Measurements from ENCODE around the gene NT5C. TPM values are rescaled to one million over a fixed set of nuclear protein-coding genes. Genes with fewer than 3 reads are reported as not detected.

Gene NT5C
- total RNA-seq, 2 experiments from 2014 or later: 107 to 259 TPM

- Histone ChIP-seq H3K27ac (ENCODE audit: low read depth, low read length, poor library complexity, severe bottlenecking) (no peak overlapping the region), H3K4me1 (ENCODE audit: insufficient read depth, low read length, poor library complexity, severe bottlenecking) (no peaks in the 10 kb centered on the region), H3K79me2 (ENCODE audit: insufficient read depth, low read depth, low read length) (no peaks in the 10 kb centered on the region), H3K36me3 (ENCODE audit: insufficient read depth, low read length) (no peaks in the 10 kb centered on the region), H4K20me1 (ENCODE audit: insufficient read depth, low read length) (no peaks in the 10 kb centered on the region), H3K4me2 (ENCODE audit: low read length) (no peak overlapping the region), H2AFZ (ENCODE audit: low read length) (no peak overlapping the region), H3K9me2 (ENCODE audit: insufficient read depth, low read length) (no peaks in the 10 kb centered on the region), H3K4me3 (ENCODE audit: low read depth, low read length, poor library complexity, severe bottlenecking) (no peak overlapping the region), H3K9me3 (ENCODE audit: low read length) (no peaks in the 10 kb centered on the region)
- CTCF ChIA-PET (ENCODE audit: unreplicated experiment): no interaction called here
- BruUV-seq (replicated peaks): no TSS peak
- no peak for DNase-seq (ENCODE audit: low spot score)
- intact Hi-C loops (cut with micrococcal nuclease; ENCODE audit: unreplicated experiment): no loop called here
- TF ChIP-seq, protein P1, sequence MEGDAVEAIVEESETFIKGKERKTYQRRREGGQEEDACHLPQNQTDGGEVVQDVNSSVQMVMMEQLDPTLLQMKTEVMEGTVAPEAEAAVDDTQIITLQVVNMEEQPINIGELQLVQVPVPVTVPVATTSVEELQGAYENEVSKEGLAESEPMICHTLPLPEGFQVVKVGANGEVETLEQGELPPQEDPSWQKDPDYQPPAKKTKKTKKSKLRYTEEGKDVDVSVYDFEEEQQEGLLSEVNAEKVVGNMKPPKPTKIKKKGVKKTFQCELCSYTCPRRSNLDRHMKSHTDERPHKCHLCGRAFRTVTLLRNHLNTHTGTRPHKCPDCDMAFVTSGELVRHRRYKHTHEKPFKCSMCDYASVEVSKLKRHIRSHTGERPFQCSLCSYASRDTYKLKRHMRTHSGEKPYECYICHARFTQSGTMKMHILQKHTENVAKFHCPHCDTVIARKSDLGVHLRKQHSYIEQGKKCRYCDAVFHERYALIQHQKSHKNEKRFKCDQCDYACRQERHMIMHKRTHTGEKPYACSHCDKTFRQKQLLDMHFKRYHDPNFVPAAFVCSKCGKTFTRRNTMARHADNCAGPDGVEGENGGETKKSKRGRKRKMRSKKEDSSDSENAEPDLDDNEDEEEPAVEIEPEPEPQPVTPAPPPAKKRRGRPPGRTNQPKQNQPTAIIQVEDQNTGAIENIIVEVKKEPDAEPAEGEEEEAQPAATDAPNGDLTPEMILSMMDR (conservative IDR thresholded peaks at IDR 0.05; ENCODE audit: low read length): no peak
- TF ChIP-seq EZH2phosphoT487 (IDR thresholded peaks at IDR 0.05; ENCODE audit: borderline replicate concordance, low read depth, low read length): no peak
- POLR2A ChIA-PET: interaction anchor here (0.6 to 1.6 kb wide), 3 partner anchors 12 to 69 kb away, joined by 3 read pairs; no protein-coding TSS in a partner anchor
These were observed 49.7 kb downstream of the NT5C start for GRCh38 chr17:75081611-75082540.

Small RNAs within 50 kb of the gene (small RNA-seq; reads per million reads assigned to genes)
- gene RF00019: not detected

Other genes with a start within 250 kb of the NT5C start
- not detected in 2 replicates for gene FADS6, start 238.1 kb downstream of the NT5C start, total RNA-seq (2014; rRNA removed; shearing (Covaris generic))
- not detected in 2 replicates for gene FADS6, start 238.1 kb downstream of the NT5C start, total RNA-seq (2022)
- gene USH1G, start 208.5 kb downstream of the NT5C start, total RNA-seq (2014; rRNA removed; shearing (Covaris generic)): not detected in 2 replicates
- gene USH1G, start 208.5 kb downstream of the NT5C start, total RNA-seq (2022): not detected in 2 replicates
- gene OTOP2, start 207.5 kb downstream of the NT5C start, total RNA-seq (2014; rRNA removed; shearing (Covaris generic)): not detected in 2 replicates
- not detected in 2 replicates for gene OTOP2, start 207.5 kb downstream of the NT5C start, total RNA-seq (2022)
- gene OTOP3, start 195.8 kb downstream of the NT5C start, total RNA-seq (2014; rRNA removed; shearing (Covaris generic)): not detected in 2 replicates
- gene OTOP3, start 195.8 kb downstream of the NT5C start, total RNA-seq (2022): not detected in 2 replicates
- gene HID1, start 159.0 kb downstream of the NT5C start, total RNA-seq (2014; rRNA removed; shearing (Covaris generic)): 0.35 and 0.85 TPM in 2 replicates
- gene HID1, start 159.0 kb downstream of the NT5C start, total RNA-seq (2022): 8.5 and 9.9 TPM in 2 replicates
- gene CDR2L, start 144.1 kb downstream of the NT5C start, total RNA-seq (2014; rRNA removed; shearing (Covaris generic)): 0.10 and 0.79 TPM in 2 replicates
- gene CDR2L, start 144.1 kb downstream of the NT5C start, total RNA-seq (2022): 0.49 and 0.74 TPM in 2 replicates
- 79.8 and 84.2 TPM in 2 replicates for gene MRPL58, start 119.1 kb downstream of the NT5C start, total RNA-seq (2014; rRNA removed; shearing (Covaris generic))
- gene MRPL58, start 119.1 kb downstream of the NT5C start, total RNA-seq (2022): 70.7 and 75.3 TPM in 2 replicates
- gene ATP5PD, start 84.8 kb downstream of the NT5C start, total RNA-seq (2014; rRNA removed; shearing (Covaris generic)): 293 and 301 TPM in 2 replicates
- 314 and 317 TPM in 2 replicates for gene ATP5PD, start 84.8 kb downstream of the NT5C start, total RNA-seq (2022)
- gene KCTD2, start 84.5 kb downstream of the NT5C start, total RNA-seq (2014; rRNA removed; shearing (Covaris generic)): 26.0 and 29.8 TPM in 2 replicates
- 21.0 and 26.3 TPM in 2 replicates for gene KCTD2, start 84.5 kb downstream of the NT5C start, total RNA-seq (2022)
- gene SLC16A5, start 43.8 kb downstream of the NT5C start, total RNA-seq (2014; rRNA removed; shearing (Covaris generic)): not detected in 2 replicates
- gene SLC16A5, start 43.8 kb downstream of the NT5C start, total RNA-seq (2022): not detected in 2 replicates
- gene ARMC7, start 21.8 kb downstream of the NT5C start, total RNA-seq (2014; rRNA removed; shearing (Covaris generic)): 6.8 and 7.1 TPM in 2 replicates
- 16.9 and 19.9 TPM in 2 replicates for gene ARMC7, start 21.8 kb downstream of the NT5C start, total RNA-seq (2022)
- gene JPT1, start 22.8 kb upstream of the NT5C start, total RNA-seq (2014; rRNA removed; shearing (Covaris generic)): 121 and 140 TPM in 2 replicates
- 251 and 253 TPM in 2 replicates for gene JPT1, start 22.8 kb upstream of the NT5C start, total RNA-seq (2022)
- gene SUMO2, start 51.2 kb upstream of the NT5C start, total RNA-seq (2014; rRNA removed; shearing (Covaris generic)): 286 and 296 TPM in 2 replicates
- 628 and 714 TPM in 2 replicates for gene SUMO2, start 51.2 kb upstream of the NT5C start, total RNA-seq (2022)
- gene NUP85, start 73.9 kb upstream of the NT5C start, total RNA-seq (2014; rRNA removed; shearing (Covaris generic)): 129 and 130 TPM in 2 replicates
- 187 and 219 TPM in 2 replicates for gene NUP85, start 73.9 kb upstream of the NT5C start, total RNA-seq (2022)
- 52.3 and 77.6 TPM in 2 replicates for gene GGA3, start 129.9 kb upstream of the NT5C start, total RNA-seq (2014; rRNA removed; shearing (Covaris generic))
- gene GGA3, start 129.9 kb upstream of the NT5C start, total RNA-seq (2022): 106 and 122 TPM in 2 replicates
- 123 and 127 TPM in 2 replicates for gene MRPS7, start 130.1 kb upstream of the NT5C start, total RNA-seq (2014; rRNA removed; shearing (Covaris generic))
- gene MRPS7, start 130.1 kb upstream of the NT5C start, total RNA-seq (2022): 90.2 and 103 TPM in 2 replicates
- 69.4 and 70.9 TPM in 2 replicates for gene MIF4GD, start 139.5 kb upstream of the NT5C start, total RNA-seq (2014; rRNA removed; shearing (Covaris generic))
- gene MIF4GD, start 139.5 kb upstream of the NT5C start, total RNA-seq (2022): 132 and 139 TPM in 2 replicates
- 113 TPM in 2 replicates for gene SLC25A19, start 157.7 kb upstream of the NT5C start, total RNA-seq (2014; rRNA removed; shearing (Covaris generic))
- 118 and 144 TPM in 2 replicates for gene SLC25A19, start 157.7 kb upstream of the NT5C start, total RNA-seq (2022)

All from OCI-LY7 (cell line).